Measurements from ENCODE around the gene KPNA2. TPM values are rescaled to one million over a fixed set of nuclear protein-coding genes. Genes with fewer than 3 reads are reported as not detected.
"Not testable (repeated sequence)": the region's sequence is repeated elsewhere in the genome, so short reads cannot be mapped to it uniquely, and the experiment has no call there.

KPNA2 gene
- polyA plus RNA-seq, 2 donors = 16.1 to 49.4 TPM

GRCh38 chr17:67998466-67998865, 37.1 kb upstream of the KPNA2 start:
- 76 to 78% methylated on average over 2 of the region's 2 CpGs for WGBS, 2 donors

DNA sequence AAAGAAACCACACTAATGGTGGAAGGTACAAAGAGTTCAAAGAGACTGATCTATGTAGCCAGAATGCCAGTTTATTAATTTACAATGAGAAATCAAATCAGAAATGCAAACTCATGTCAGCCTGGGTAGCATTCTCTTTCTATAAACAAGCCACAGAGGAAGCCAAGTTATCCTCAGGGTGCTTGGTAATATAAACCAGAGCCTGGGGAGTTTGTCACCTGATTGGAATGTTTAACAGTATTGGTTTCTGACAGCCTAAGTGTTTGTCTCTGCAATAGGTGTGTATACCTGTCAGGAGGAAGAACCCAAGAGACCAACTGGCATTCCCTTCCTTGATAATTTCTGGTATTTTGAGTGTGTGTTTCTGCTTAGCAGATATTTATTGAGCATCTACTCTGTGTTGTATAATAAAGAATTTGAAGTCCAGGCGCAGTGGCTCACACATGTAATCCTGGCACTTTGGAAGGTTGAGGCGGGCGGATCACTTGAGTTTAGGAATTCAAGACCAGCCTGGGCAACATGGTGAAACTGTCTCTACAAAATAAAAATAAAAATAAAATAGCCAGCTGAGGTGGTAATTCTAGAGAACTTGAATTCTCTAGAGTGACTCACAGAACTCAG, 36.1 kb upstream of the KPNA2 start:
- whole genome bisulfite sequencing, 2 donors = 90 to 98% methylated on average over 3 of the region's 3 CpGs
- no peaks in the 10 kb centered on the region for H3K27me3 ChIP-seq (ENCODE audit: control insufficient read depth in 1 of 2, insufficient read depth in 2 of 2, low read length in 2 of 2)
- H3K4me3 ChIP-seq (ENCODE audit: low read depth in 1 of 2, low read length in 2 of 2) = no peak overlapping the region
- no peaks in the 10 kb centered on the region for H3K4me1 ChIP-seq (ENCODE audit: control insufficient read depth in 2 of 2, insufficient read depth in 2 of 2, low read length in 1 of 2)
- H3K27ac ChIP-seq (ENCODE audit: low read depth in 2 of 2, low read length in 1 of 2) = no peak overlapping the region
- no peaks in the 10 kb centered on the region for H3K9me3 ChIP-seq (ENCODE audit: control insufficient read depth in 2 of 2, insufficient read depth in 1 of 2, low read depth in 1 of 2, low read length in 1 of 2)
- H3K36me3 ChIP-seq (ENCODE audit: control insufficient read depth in 2 of 2, insufficient read depth in 2 of 2, low read length in 1 of 2) = no peaks in the 10 kb centered on the region

More at GRCh38 chr17:67998466-67998865, 37.1 kb upstream of the KPNA2 start:
- H3K4me1 ChIP-seq (ENCODE audit: control insufficient read depth in 2 of 2, insufficient read depth in 2 of 2, low read length in 1 of 2) = no peaks in the 10 kb centered on the region
- H3K9me3 ChIP-seq (ENCODE audit: control insufficient read depth in 2 of 2, insufficient read depth in 1 of 2, low read depth in 1 of 2, low read length in 1 of 2) = no peaks in the 10 kb centered on the region
- H3K36me3 ChIP-seq (ENCODE audit: control insufficient read depth in 2 of 2, insufficient read depth in 2 of 2, low read length in 1 of 2) = no peaks in the 10 kb centered on the region
- no peak overlapping the region for H3K4me3 ChIP-seq (ENCODE audit: low read depth in 1 of 2, low read length in 2 of 2)
- H3K27ac ChIP-seq (ENCODE audit: low read depth in 2 of 2, low read length in 1 of 2) = no peak overlapping the region
- no peaks in the 10 kb centered on the region for H3K27me3 ChIP-seq (ENCODE audit: control insufficient read depth in 1 of 2, insufficient read depth in 2 of 2, low read length in 2 of 2)

DNA sequence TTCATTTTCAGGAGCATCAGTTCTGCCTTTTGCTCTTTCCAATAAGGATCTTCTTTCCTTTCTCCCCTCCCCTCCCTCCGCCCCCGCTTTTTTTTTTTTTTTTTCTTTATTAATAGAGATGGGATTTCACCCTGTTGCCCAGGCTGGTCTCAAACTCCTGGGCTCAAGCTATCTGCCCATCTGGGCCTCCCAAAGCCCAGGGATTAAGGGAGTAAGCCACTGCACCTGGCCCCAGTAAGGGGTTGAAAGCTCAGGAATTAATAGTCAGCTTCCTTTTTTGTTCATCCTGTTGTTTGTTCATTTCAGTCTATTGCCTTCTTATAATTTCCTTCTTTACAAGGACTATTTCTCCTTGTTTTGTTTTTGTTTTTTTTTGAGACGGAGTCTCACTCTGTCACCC, 31.3 kb upstream of the KPNA2 start:
- Histone ChIP-seq H3K27ac (ENCODE audit: low read depth in 2 of 2, low read length in 1 of 2) (no peak overlapping the region), H3K27me3 (ENCODE audit: control insufficient read depth in 1 of 2, insufficient read depth in 2 of 2, low read length in 2 of 2) (no peaks in the 10 kb centered on the region), H3K9me3 (ENCODE audit: control insufficient read depth in 2 of 2, insufficient read depth in 1 of 2, low read depth in 1 of 2, low read length in 1 of 2) (no peaks in the 10 kb centered on the region), H3K4me3 (ENCODE audit: low read depth in 1 of 2, low read length in 2 of 2) (no peak overlapping the region), H3K36me3 (ENCODE audit: control insufficient read depth in 2 of 2, insufficient read depth in 2 of 2, low read length in 1 of 2) (no peaks in the 10 kb centered on the region), H3K4me1 (ENCODE audit: control insufficient read depth in 2 of 2, insufficient read depth in 2 of 2, low read length in 1 of 2) (no peaks in the 10 kb centered on the region)
- 90% methylated on average over 1 to 3 of the region's 3 CpGs for WGBS, 2 donors

DNA sequence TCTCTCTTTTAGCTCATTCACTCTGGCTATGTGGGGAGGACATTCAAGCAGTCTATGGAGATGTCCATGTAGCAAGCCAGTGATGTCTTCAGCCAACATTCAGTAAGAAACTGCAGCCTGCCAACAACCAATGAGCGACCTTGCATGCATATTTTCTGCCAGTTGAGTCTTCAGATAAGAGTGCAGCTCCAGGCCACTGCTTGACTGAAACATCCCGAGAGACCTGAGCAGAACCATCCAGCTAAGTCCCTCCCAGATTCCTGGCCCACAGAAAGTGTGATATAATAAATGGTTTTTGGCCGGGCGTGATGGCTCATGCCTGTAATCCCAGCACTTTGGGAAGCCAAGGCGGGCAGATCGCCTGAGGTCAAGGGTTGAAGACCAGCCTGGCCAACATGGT, 28.7 kb upstream of the KPNA2 start:
- Histone ChIP-seq H3K4me1 (ENCODE audit: control insufficient read depth in 2 of 2, insufficient read depth in 2 of 2, low read length in 1 of 2) (no peaks in the 10 kb centered on the region), H3K36me3 (ENCODE audit: control insufficient read depth in 2 of 2, insufficient read depth in 2 of 2, low read length in 1 of 2) (no peaks in the 10 kb centered on the region), H3K9me3 (ENCODE audit: control insufficient read depth in 2 of 2, insufficient read depth in 1 of 2, low read depth in 1 of 2, low read length in 1 of 2) (no peaks in the 10 kb centered on the region), H3K27ac (ENCODE audit: low read depth in 2 of 2, low read length in 1 of 2) (no peak overlapping the region), H3K4me3 (ENCODE audit: low read depth in 1 of 2, low read length in 2 of 2) (no peak overlapping the region), H3K27me3 (ENCODE audit: control insufficient read depth in 1 of 2, insufficient read depth in 2 of 2, low read length in 2 of 2) (no peaks in the 10 kb centered on the region)
- WGBS, 2 donors = 43 to 55% methylated on average over 6 of the region's 6 CpGs

GRCh38 chr17:68011199-68011665, 24.3 kb upstream of the KPNA2 start:
- H3K36me3 ChIP-seq (ENCODE audit: control insufficient read depth in 2 of 2, insufficient read depth in 2 of 2, low read length in 1 of 2) = no peaks in the 10 kb centered on the region
- WGBS, 2 donors = 47 to 50% methylated on average over 20 of the region's 20 CpGs
- H3K4me1 ChIP-seq (ENCODE audit: control insufficient read depth in 2 of 2, insufficient read depth in 2 of 2, low read length in 1 of 2) = no peaks in the 10 kb centered on the region
- no peaks in the 10 kb centered on the region for H3K27me3 ChIP-seq (ENCODE audit: control insufficient read depth in 1 of 2, insufficient read depth in 2 of 2, low read length in 2 of 2)
- H3K9me3 ChIP-seq (ENCODE audit: control insufficient read depth in 2 of 2, insufficient read depth in 1 of 2, low read depth in 1 of 2, low read length in 1 of 2) = no peaks in the 10 kb centered on the region
- H3K4me3 ChIP-seq (ENCODE audit: low read depth in 1 of 2, low read length in 2 of 2) = no peak overlapping the region
- H3K27ac ChIP-seq (ENCODE audit: low read depth in 2 of 2, low read length in 1 of 2) = no peak overlapping the region

- no peaks in the 10 kb centered on the region for H3K36me3 ChIP-seq (ENCODE audit: control insufficient read depth in 2 of 2, insufficient read depth in 2 of 2, low read length in 1 of 2)
- no peaks in the 10 kb centered on the region for H3K27me3 ChIP-seq (ENCODE audit: control insufficient read depth in 1 of 2, insufficient read depth in 2 of 2, low read length in 2 of 2)
- no peaks in the 10 kb centered on the region for H3K4me1 ChIP-seq (ENCODE audit: control insufficient read depth in 2 of 2, insufficient read depth in 2 of 2, low read length in 1 of 2)
- no peak overlapping the region for H3K4me3 ChIP-seq (ENCODE audit: low read depth in 1 of 2, low read length in 2 of 2)
- no peaks in the 10 kb centered on the region for H3K9me3 ChIP-seq (ENCODE audit: control insufficient read depth in 2 of 2, insufficient read depth in 1 of 2, low read depth in 1 of 2, low read length in 1 of 2)
- no peak overlapping the region for H3K27ac ChIP-seq (ENCODE audit: low read depth in 2 of 2, low read length in 1 of 2)
Measured at GRCh38 chr17:68013385-68013784, 22.1 kb upstream of the KPNA2 start.

DNA sequence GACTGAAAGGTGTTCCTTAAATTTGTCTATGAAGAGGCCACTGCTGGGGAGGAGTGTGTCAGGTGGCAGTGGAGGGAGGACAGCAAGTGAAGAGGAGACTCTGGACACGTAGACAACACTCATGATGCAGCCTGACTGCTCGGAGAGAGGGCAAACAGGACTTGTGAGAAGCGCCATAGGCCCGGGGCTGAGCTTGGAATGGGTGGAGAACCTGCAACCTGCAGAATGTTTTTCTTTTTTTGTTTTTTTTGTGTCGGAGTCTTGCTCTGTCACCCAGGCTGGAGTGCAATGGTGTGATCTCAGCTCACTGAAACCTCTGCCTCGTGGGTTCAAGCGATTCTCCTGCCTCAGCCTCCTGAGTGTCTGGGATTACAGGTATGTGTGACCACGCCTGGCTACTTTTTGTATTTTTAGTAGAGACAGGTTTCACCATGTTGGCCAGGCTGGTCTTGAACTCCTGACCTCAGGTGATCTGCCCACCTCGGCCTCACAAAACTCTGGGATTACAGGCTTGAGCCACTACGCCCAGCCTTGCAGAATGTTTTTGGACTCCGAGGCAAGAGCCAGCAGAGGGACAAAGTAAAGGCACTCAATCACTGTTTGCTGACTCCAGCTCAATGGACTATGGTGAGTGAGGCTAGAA, 20.3 kb upstream of the KPNA2 start:
- H3K36me3 ChIP-seq (ENCODE audit: control insufficient read depth in 2 of 2, insufficient read depth in 2 of 2, low read length in 1 of 2) = no peaks in the 10 kb centered on the region
- WGBS, 2 donors = 76 to 85% methylated on average over 11 of the region's 11 CpGs

DNA sequence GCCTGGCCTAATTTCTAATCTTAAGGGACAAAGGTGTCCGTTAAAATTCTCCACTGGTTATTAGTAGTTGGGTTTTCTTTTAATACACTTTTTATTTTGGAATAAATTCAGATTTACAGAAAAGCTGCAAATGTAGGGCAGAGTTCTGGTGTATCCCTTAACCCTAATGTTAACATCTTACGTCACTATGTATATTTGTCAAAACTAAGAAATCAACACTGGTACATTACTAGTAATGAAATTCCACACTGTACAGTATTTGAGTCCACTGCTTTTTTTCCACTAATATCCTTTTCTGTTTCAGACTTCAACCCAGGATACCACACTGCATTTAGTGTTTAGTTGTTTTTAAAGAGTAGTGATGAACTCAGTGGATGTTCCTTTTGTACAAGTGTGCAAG, 18.7 kb upstream of the KPNA2 start:
- H3K9me3 ChIP-seq (ENCODE audit: control insufficient read depth in 2 of 2, insufficient read depth in 1 of 2, low read depth in 1 of 2, low read length in 1 of 2) = no peaks in the 10 kb centered on the region
- H3K4me3 ChIP-seq (ENCODE audit: low read depth in 1 of 2, low read length in 2 of 2) = no peak overlapping the region
- no peak overlapping the region for H3K27ac ChIP-seq (ENCODE audit: low read depth in 2 of 2, low read length in 1 of 2)
- no peaks in the 10 kb centered on the region for H3K4me1 ChIP-seq (ENCODE audit: control insufficient read depth in 2 of 2, insufficient read depth in 2 of 2, low read length in 1 of 2)
- H3K27me3 ChIP-seq (ENCODE audit: control insufficient read depth in 1 of 2, insufficient read depth in 2 of 2, low read length in 2 of 2) = no peaks in the 10 kb centered on the region
- 91 to 94% methylated on average over 2 of the region's 2 CpGs for WGBS, 2 donors
- H3K36me3 ChIP-seq (ENCODE audit: control insufficient read depth in 2 of 2, insufficient read depth in 2 of 2, low read length in 1 of 2) = no peaks in the 10 kb centered on the region

More for the DNA sequence above, 20.3 kb upstream of the KPNA2 start:
- Histone ChIP-seq H3K9me3 (ENCODE audit: control insufficient read depth in 2 of 2, insufficient read depth in 1 of 2, low read depth in 1 of 2, low read length in 1 of 2) (no peaks in the 10 kb centered on the region), H3K4me3 (ENCODE audit: low read depth in 1 of 2, low read length in 2 of 2) (no peak overlapping the region), H3K27me3 (ENCODE audit: control insufficient read depth in 1 of 2, insufficient read depth in 2 of 2, low read length in 2 of 2) (no peaks in the 10 kb centered on the region), H3K27ac (ENCODE audit: low read depth in 2 of 2, low read length in 1 of 2) (no peak overlapping the region), H3K4me1 (ENCODE audit: control insufficient read depth in 2 of 2, insufficient read depth in 2 of 2, low read length in 1 of 2) (no peaks in the 10 kb centered on the region)

DNA sequence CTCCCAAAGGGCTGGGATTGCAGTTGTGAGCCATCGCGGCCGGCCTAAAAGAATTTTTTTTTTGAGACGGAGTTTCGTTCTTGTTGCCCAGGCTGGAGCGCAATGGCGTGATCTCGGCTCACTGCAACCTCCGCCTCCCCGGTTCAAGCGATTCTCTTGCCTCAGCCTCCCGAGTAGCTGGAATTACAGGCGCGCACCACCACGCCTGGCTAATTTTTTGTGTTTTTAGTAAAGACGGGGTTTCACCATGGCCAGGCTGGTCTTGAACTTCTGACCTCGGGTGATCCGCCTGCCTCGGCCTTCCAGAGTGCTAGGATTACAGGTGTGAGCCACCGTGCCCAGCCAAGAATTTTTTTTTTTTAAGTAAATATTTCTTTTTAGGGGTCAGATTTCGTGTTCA, 17.0 kb upstream of the KPNA2 start:
- H3K27me3 ChIP-seq (ENCODE audit: control insufficient read depth in 1 of 2, insufficient read depth in 2 of 2, low read length in 2 of 2); H3K27ac ChIP-seq (ENCODE audit: low read depth in 2 of 2, low read length in 1 of 2); H3K4me3 ChIP-seq (ENCODE audit: low read depth in 1 of 2, low read length in 2 of 2); H3K9me3 ChIP-seq (ENCODE audit: control insufficient read depth in 2 of 2, insufficient read depth in 1 of 2, low read depth in 1 of 2, low read length in 1 of 2); H3K36me3 ChIP-seq (ENCODE audit: control insufficient read depth in 2 of 2, insufficient read depth in 2 of 2, low read length in 1 of 2); H3K4me1 ChIP-seq (ENCODE audit: control insufficient read depth in 2 of 2, insufficient read depth in 2 of 2, low read length in 1 of 2): not testable (repeated sequence)
- WGBS, 2 donors = 86 to 90% methylated on average over 21 of the region's 21 CpGs

- H3K36me3 ChIP-seq (ENCODE audit: control insufficient read depth in 2 of 2, insufficient read depth in 2 of 2, low read length in 1 of 2) = no peaks in the 10 kb centered on the region
- H3K27me3 ChIP-seq (ENCODE audit: control insufficient read depth in 1 of 2, insufficient read depth in 2 of 2, low read length in 2 of 2) = no peaks in the 10 kb centered on the region
- H3K4me3 ChIP-seq (ENCODE audit: low read depth in 1 of 2, low read length in 2 of 2) = no peak overlapping the region
- 74% methylated on average over 9 of the region's 9 CpGs for WGBS, 2 donors
- no peaks in the 10 kb centered on the region for H3K4me1 ChIP-seq (ENCODE audit: control insufficient read depth in 2 of 2, insufficient read depth in 2 of 2, low read length in 1 of 2)
- H3K27ac ChIP-seq (ENCODE audit: low read depth in 2 of 2, low read length in 1 of 2) = no peak overlapping the region
- no peaks in the 10 kb centered on the region for H3K9me3 ChIP-seq (ENCODE audit: control insufficient read depth in 2 of 2, insufficient read depth in 1 of 2, low read depth in 1 of 2, low read length in 1 of 2)
Measured at GRCh38 chr17:68019336-68019674, 16.2 kb upstream of the KPNA2 start.

Data from esophagus (tissue), 2 donors.